Esophagus muscularis mucosa (tissue), 4 donors: Measurements from ENCODE around the gene SLC6A11. TPM values are rescaled to one million over a fixed set of nuclear protein-coding genes. Genes with fewer than 3 reads are reported as not detected.

ENCODE experiments used
- DNase-seq: peaks from one replicate; pipeline ENCODE4 v3.0.0-alpha.2; 2017; ENCODE audit errors: extremely low spot score
- H3K27ac ChIP-seq, 4 donors: fragments of 200-600 bp; sonication (generic); replicated peaks in 1 of 4; 1 replicate in 3 of 4; 2 replicates in 1 of 4; pipeline ENCODE4 v1.5.1; 2016 to 2019; ENCODE audit warnings: mild to moderate bottlenecking in 1 of 4
- H3K27me3 ChIP-seq, 4 donors: fragments of 200-600 bp; sonication (generic); one replicate each; pipeline versions ENCODE4 v1.5.1 to v1.6.0; 2016 to 2019
- H3K36me3 ChIP-seq, 4 donors: fragments of 200-600 bp; sonication (generic); one replicate each; pipeline ENCODE4 v1.5.1; 2016 to 2019
- H3K4me1 ChIP-seq, 4 donors: fragments of 200-600 bp; sonication (generic); one replicate each; pipeline ENCODE4 v1.5.1; 2016 to 2019
- H3K4me3 ChIP-seq, 4 donors: fragments of 200-600 bp; sonication (generic); 1 replicate in 2 of 4; 2 replicates in 2 of 4; pipeline ENCODE4 v1.5.1; 2016 to 2019; ENCODE audit warnings: mild to moderate bottlenecking in 4 of 4, moderate library complexity in 1 of 4
- H3K9me3 ChIP-seq, 4 donors: fragments of 200-600 bp; sonication (generic); 1 replicate in 3 of 4; 2 replicates in 1 of 4; pipeline ENCODE4 v1.5.1; 2016 to 2019
- CTCF ChIP-seq, 3 experiments: fragments of 200-600 bp in 2 of 3; fragments of 450-650 bp in 1 of 3; sonication (generic) in 2 of 3; IDR thresholded peaks; one replicate each; pipeline ENCODE4 v1.5.1; 2017 to 2019; ENCODE audit warnings: antibody characterized with exemption in 3 of 3, mild to moderate bottlenecking in 2 of 3, moderate library complexity in 1 of 3
- EP300 ChIP-seq: sonication (generic); formaldehyde crosslinking; IDR thresholded peaks from one replicate; pipeline ENCODE4 v1.6.1; 2017; ENCODE audit warnings: antibody characterized with exemption
- POLR2A ChIP-seq: fragments of 450-650 bp; IDR thresholded peaks from one replicate; pipeline ENCODE4 v1.6.1; 2017; ENCODE audit warnings: antibody characterized with exemption, moderate library complexity, mild to moderate bottlenecking, low read depth
- POLR2AphosphoS5 ChIP-seq, 2 donors: sonication (generic); formaldehyde crosslinking; IDR thresholded peaks; one replicate each; pipeline ENCODE4 v1.6.1; 2017; ENCODE audit warnings: antibody characterized with exemption in 2 of 2
- WGBS: methylation state at CpG from one replicate; pipeline ENCODE4 v1.1.5; 2018; 5-methylcytosine and 5-hydroxymethylcytosine counted together
- intact Hi-C: fragments of 100-400 bp; cut with DNase I; formaldehyde crosslinking; loops from one replicate; pipeline ENCODE4 v1.15.1; 2023
- total RNA-seq, 4 donors: library from RNA; depleted of rRNA; stranded (reverse); fragments of >200 nt; gene quantifications; one replicate each; pipeline versions ENCODE4 v1.1.0 to v1.2.1, GENCODE V29; 2016

Gene SLC6A11
- total RNA-seq, 4 donors from 2014 or later: not detected

GRCh38 chr3:10855871-10856662 is 40.0 kb downstream of the SLC6A11 start:
- H3K36me3 ChIP-seq: no peaks in the 10 kb centered on the region
- no peak for DNase-seq
- H3K9me3 ChIP-seq: no peaks in the 10 kb centered on the region
- H3K4me3 ChIP-seq: no peak overlapping the region
- intact Hi-C loops: no loop called here
- TF ChIP-seq EP300: no peak
- no peak for TF ChIP-seq POLR2A
- TF ChIP-seq CTCF (IDR thresholded peaks at IDR 0.05): no peak
- no peak for TF ChIP-seq POLR2AphosphoS5 (IDR thresholded peaks at IDR 0.05)
- peaks cover 0 to 29% (median 0%) of the 10 kb centered on the region in 4 donors for H3K27me3 ChIP-seq
- H3K4me1 ChIP-seq: no peaks in the 10 kb centered on the region
- H3K27ac ChIP-seq: no peak overlapping the region
- WGBS: 55% methylated on average over 8 of the region's 8 CpGs

- H3K27me3 ChIP-seq: peaks cover 0 to 29% (median 0%) of the 10 kb centered on the region in 4 donors
- H3K9me3 ChIP-seq: no peaks in the 10 kb centered on the region
- H3K27ac ChIP-seq: no peak overlapping the region
- intact Hi-C loops: no loop called here
- no peak for DNase-seq
- TF ChIP-seq POLR2A (no peak), EP300 (no peak), CTCF (IDR thresholded peaks at IDR 0.05) (no peak), POLR2AphosphoS5 (IDR thresholded peaks at IDR 0.05) (no peak)
- H3K4me3 ChIP-seq: no peak overlapping the region
- no peaks in the 10 kb centered on the region for H3K36me3 ChIP-seq
- 63% methylated on average over 2 of the region's 2 CpGs for WGBS
- no peaks in the 10 kb centered on the region for H3K4me1 ChIP-seq
These were observed 41.2 kb downstream of the SLC6A11 start for GRCh38 chr3:10857235-10857634.

- intact Hi-C loops: no loop called here
These were observed 42.1 kb downstream of the SLC6A11 start for GRCh38 chr3:10858091-10858490.

GRCh38 chr3:10867384-10867783 is 51.4 kb downstream of the SLC6A11 start:
- Histone ChIP-seq H3K4me1 (no peaks in the 10 kb centered on the region), H3K4me3 (no peak overlapping the region), H3K36me3 (no peaks in the 10 kb centered on the region), H3K27me3 (peaks cover 0 to 15% (median 0%) of the 10 kb centered on the region in 4 donors), H3K27ac (no peak overlapping the region), H3K9me3 (no peaks in the 10 kb centered on the region)
- DNase-seq: no peak
- TF ChIP-seq POLR2AphosphoS5 (IDR thresholded peaks at IDR 0.05) (no peak), POLR2A (no peak), EP300 (no peak), CTCF (IDR thresholded peaks at IDR 0.05) (no peak)
- intact Hi-C loops: no loop called here
- WGBS: 96% methylated on average over 2 of the region's 5 CpGs

More at GRCh38 chr3:10858091-10858490, 42.1 kb downstream of the SLC6A11 start:
- Histone ChIP-seq H3K4me3 (no peak overlapping the region), H3K27ac (no peak overlapping the region), H3K9me3 (no peaks in the 10 kb centered on the region), H3K27me3 (peaks cover 0 to 29% (median 0%) of the 10 kb centered on the region in 4 donors), H3K36me3 (no peaks in the 10 kb centered on the region), H3K4me1 (no peaks in the 10 kb centered on the region)
- no peak for TF ChIP-seq POLR2AphosphoS5 (IDR thresholded peaks at IDR 0.05)
- no peak for TF ChIP-seq CTCF (IDR thresholded peaks at IDR 0.05)
- no peak for TF ChIP-seq POLR2A
- no peak for TF ChIP-seq EP300
- no peak for DNase-seq
- WGBS: 72% methylated on average over 3 of the region's 3 CpGs

- WGBS: 70% methylated on average over 7 of the region's 7 CpGs
- DNase-seq: no peak
- no peaks in the 10 kb centered on the region for H3K4me1 ChIP-seq
- H3K27me3 ChIP-seq: peaks cover 0 to 15% (median 0%) of the 10 kb centered on the region in 4 donors
- TF ChIP-seq EP300 (no peak), CTCF (IDR thresholded peaks at IDR 0.05) (no peak), POLR2A (no peak), POLR2AphosphoS5 (IDR thresholded peaks at IDR 0.05) (no peak)
- H3K36me3 ChIP-seq: no peaks in the 10 kb centered on the region
- no peaks in the 10 kb centered on the region for H3K9me3 ChIP-seq
- intact Hi-C loops: no loop called here
- H3K27ac ChIP-seq: no peak overlapping the region
- H3K4me3 ChIP-seq: no peak overlapping the region
These were observed 53.4 kb downstream of the SLC6A11 start for GRCh38 chr3:10869460-10869859.
